HepG2 (cell line): ENCODE results near the gene KIAA0232. TPM values are rescaled to one million over a fixed set of nuclear protein-coding genes. Genes with fewer than 3 reads are reported as not detected.
A peak's percentile ranks its signal among the peaks of the same experiment; 100 is the strongest.

ENCODE experiments used
- KDM2A ChIP-seq: sonication (generic); formaldehyde crosslinking; IDR thresholded peaks from 2 replicates; pipeline ENCODE4 v1.4.0; 2020; ENCODE audit warnings: low read depth, missing genetic modification reagents, borderline replicate concordance
- NONO ChIP-seq, 2 experiments: fragments of 450-650 bp in 1 of 2; sonication (generic) in 1 of 2; formaldehyde crosslinking in 1 of 2; IDR thresholded peaks in 1 of 2; conservative IDR thresholded peaks in 1 of 2; 2 replicates each; pipeline versions ENCODE4 v1.6.1 to v1.8.0; 2017 to 2022; ENCODE audit warnings: mild to moderate bottlenecking in 1 of 2, missing genetic modification reagents in 1 of 2, moderate library complexity in 1 of 2
- SAP130 ChIP-seq: IDR thresholded peaks from 2 replicates; pipeline ENCODE4 v1.6.1; 2016; ENCODE audit warnings: low read depth
- SMAD3 ChIP-seq: sonication (generic); formaldehyde crosslinking; IDR thresholded peaks from 2 replicates; pipeline ENCODE4 v1.4.0; 2020; ENCODE audit warnings: missing genetic modification reagents
- SNAPC2 ChIP-seq: sonication (generic); formaldehyde crosslinking; IDR thresholded peaks from 2 replicates; pipeline ENCODE4 v1.8.1; 2022; ENCODE audit warnings: mild to moderate bottlenecking, missing genetic modification reagents
- XRCC5 ChIP-seq: fragments of 200-400 bp; formaldehyde crosslinking; optimal IDR thresholded peaks from 2 replicates; pipeline ENCODE3; 2017; ENCODE audit warnings: mild to moderate bottlenecking, low read length
- ZBTB3 ChIP-seq: sonication (generic); formaldehyde crosslinking; IDR thresholded peaks from 2 replicates; pipeline ENCODE4 v1.4.0; 2020; ENCODE audit warnings: low read depth, mild to moderate bottlenecking, moderate library complexity, missing genetic modification reagents, borderline replicate concordance
- ZFY ChIP-seq: sonication (generic); formaldehyde crosslinking; IDR thresholded peaks from 2 replicates; pipeline ENCODE4 v1.4.0; 2020; ENCODE audit warnings: missing genetic modification reagents
- ZNF556 ChIP-seq: sonication (generic); formaldehyde crosslinking; IDR thresholded peaks from 2 replicates; pipeline ENCODE4 v1.4.0; 2020; ENCODE audit warnings: mild to moderate bottlenecking, missing genetic modification reagents, borderline replicate concordance
- ZNF563 ChIP-seq: sonication (generic); formaldehyde crosslinking; IDR thresholded peaks from 2 replicates; pipeline ENCODE4 v1.8.0; 2022; ENCODE audit warnings: mild to moderate bottlenecking, moderate library complexity, missing genetic modification reagents
- ZNF616 ChIP-seq: sonication (generic); formaldehyde crosslinking; IDR thresholded peaks from 2 replicates; pipeline ENCODE4 v1.5.0; 2020; ENCODE audit warnings: low read depth, mild to moderate bottlenecking, missing genetic modification reagents
- polyA plus RNA-seq, 8 experiments: library from polyadenylated mRNA; depleted of rRNA in 3 of 8; stranded (reverse) in 7 of 8; unstranded in 1 of 8; fragments of >200 nt; fragmentation: Illumina TruSeq in 4 of 8; extraction: Trizol in 4 of 8; gene quantifications; 2 replicates each; pipeline versions ENCODE4 v1.2.1 to v1.2.3, GENCODE V29; 2011 to 2016; ENCODE audit warnings: low read depth in 4 of 8, missing spikeins in 1 of 8, mixed read lengths in 1 of 8; ENCODE audit not compliant: insufficient read depth in 1 of 8
- total RNA-seq, 5 experiments: library from RNA; depleted of rRNA; stranded (reverse); fragments of >200 nt; fragmentation: Illumina TruSeq; extraction: Trizol; gene quantifications; 2 replicates each; pipeline ENCODE4 v1.2.3, GENCODE V29; 2016; ENCODE audit warnings: low read depth in 1 of 5
- TF ChIP-seq, protein P1 (sequence below): sonication (generic); formaldehyde crosslinking; IDR thresholded peaks from 2 replicates; pipeline ENCODE4 v1.4.0; 2020; ENCODE audit warnings: missing genetic modification reagents
- TF ChIP-seq, protein P2 (sequence below): sonication (generic); formaldehyde crosslinking; IDR thresholded peaks from 2 replicates; pipeline ENCODE4; 2020; ENCODE audit warnings: missing genetic modification reagents, mild to moderate bottlenecking, borderline replicate concordance
- TF ChIP-seq, protein P3 (sequence below): sonication (generic); formaldehyde crosslinking; IDR thresholded peaks from 2 replicates; pipeline ENCODE4 v1.4.0; 2020; ENCODE audit warnings: missing genetic modification reagents
- TF ChIP-seq, protein P4 (sequence below): sonication (generic); formaldehyde crosslinking; IDR thresholded peaks from 2 replicates; pipeline ENCODE4 v1.5.0; 2020; ENCODE audit warnings: missing genetic modification reagents
- TF ChIP-seq, protein P5 (sequence below): sonication (generic); formaldehyde crosslinking; IDR thresholded peaks from 2 replicates; pipeline ENCODE4 v1.8.0; 2022; ENCODE audit warnings: missing genetic modification reagents, mild to moderate bottlenecking, moderate library complexity, borderline replicate concordance

KIAA0232 gene
- total and polyA plus RNA-seq, 2 of the 13 experiments (the other 11 are each of a cell fraction or from before 2014, with no cell fraction given), result 7.8 to 17.1 TPM

DNA sequence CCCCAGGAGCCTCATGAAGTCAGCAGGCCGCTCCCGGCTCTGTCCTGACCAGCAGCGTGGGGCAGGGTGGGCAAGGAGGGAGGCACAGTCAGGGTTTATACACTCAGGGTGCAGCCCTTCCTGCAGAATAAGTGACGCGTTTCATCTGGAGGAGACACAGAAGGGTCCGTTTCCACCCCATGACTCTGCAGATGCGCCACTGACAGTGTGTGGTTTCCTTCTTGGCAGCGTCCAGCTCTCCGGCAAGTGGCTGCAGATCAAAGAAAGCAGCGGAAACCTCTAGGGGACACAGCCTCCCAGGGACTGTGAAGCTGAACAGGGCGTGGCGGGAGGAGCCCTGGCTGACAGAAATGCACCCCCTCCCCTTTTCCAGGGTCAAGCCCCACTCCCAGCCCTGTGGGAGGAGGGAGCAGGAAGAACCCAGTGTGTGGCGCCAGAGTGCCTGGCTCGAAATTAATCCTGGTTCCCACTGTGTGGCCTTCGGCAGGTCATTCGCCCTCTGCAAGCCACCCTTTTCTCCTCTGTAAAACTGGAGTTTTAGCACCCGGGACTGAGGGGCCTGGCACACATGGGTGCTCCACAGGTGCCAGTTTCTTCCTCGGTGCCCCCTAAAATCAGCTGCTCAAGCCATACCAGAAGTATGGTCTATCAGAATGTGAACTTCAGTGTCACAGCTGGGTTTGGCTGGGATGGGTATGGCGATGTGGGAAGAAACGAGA is 109.8 kb downstream of the KIAA0232 start (continued):
- TF ChIP-seq, protein P1, sequence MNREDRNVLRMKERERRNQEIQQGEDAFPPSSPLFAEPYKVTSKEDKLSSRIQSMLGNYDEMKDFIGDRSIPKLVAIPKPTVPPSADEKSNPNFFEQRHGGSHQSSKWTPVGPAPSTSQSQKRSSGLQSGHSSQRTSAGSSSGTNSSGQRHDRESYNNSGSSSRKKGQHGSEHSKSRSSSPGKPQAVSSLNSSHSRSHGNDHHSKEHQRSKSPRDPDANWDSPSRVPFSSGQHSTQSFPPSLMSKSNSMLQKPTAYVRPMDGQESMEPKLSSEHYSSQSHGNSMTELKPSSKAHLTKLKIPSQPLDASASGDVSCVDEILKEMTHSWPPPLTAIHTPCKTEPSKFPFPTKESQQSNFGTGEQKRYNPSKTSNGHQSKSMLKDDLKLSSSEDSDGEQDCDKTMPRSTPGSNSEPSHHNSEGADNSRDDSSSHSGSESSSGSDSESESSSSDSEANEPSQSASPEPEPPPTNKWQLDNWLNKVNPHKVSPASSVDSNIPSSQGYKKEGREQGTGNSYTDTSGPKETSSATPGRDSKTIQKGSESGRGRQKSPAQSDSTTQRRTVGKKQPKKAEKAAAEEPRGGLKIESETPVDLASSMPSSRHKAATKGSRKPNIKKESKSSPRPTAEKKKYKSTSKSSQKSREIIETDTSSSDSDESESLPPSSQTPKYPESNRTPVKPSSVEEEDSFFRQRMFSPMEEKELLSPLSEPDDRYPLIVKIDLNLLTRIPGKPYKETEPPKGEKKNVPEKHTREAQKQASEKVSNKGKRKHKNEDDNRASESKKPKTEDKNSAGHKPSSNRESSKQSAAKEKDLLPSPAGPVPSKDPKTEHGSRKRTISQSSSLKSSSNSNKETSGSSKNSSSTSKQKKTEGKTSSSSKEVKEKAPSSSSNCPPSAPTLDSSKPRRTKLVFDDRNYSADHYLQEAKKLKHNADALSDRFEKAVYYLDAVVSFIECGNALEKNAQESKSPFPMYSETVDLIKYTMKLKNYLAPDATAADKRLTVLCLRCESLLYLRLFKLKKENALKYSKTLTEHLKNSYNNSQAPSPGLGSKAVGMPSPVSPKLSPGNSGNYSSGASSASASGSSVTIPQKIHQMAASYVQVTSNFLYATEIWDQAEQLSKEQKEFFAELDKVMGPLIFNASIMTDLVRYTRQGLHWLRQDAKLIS, result 0 out of 2 replicates have a peak, but pooled peaks have one; percentile 30
- TF ChIP-seq, protein P2, sequence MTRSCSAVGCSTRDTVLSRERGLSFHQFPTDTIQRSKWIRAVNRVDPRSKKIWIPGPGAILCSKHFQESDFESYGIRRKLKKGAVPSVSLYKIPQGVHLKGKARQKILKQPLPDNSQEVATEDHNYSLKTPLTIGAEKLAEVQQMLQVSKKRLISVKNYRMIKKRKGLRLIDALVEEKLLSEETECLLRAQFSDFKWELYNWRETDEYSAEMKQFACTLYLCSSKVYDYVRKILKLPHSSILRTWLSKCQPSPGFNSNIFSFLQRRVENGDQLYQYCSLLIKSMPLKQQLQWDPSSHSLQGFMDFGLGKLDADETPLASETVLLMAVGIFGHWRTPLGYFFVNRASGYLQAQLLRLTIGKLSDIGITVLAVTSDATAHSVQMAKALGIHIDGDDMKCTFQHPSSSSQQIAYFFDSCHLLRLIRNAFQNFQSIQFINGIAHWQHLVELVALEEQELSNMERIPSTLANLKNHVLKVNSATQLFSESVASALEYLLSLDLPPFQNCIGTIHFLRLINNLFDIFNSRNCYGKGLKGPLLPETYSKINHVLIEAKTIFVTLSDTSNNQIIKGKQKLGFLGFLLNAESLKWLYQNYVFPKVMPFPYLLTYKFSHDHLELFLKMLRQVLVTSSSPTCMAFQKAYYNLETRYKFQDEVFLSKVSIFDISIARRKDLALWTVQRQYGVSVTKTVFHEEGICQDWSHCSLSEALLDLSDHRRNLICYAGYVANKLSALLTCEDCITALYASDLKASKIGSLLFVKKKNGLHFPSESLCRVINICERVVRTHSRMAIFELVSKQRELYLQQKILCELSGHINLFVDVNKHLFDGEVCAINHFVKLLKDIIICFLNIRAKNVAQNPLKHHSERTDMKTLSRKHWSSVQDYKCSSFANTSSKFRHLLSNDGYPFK, result peak; percentile 51; the same call in 1 of the 2 replicates
- peak; percentile 89 for TF ChIP-seq SAP130
- TF ChIP-seq ZNF563 (CRISPR knock-in tag), result peak; percentile 36; the same call in 1 of the 2 replicates
- peak; percentile 67 for TF ChIP-seq KDM2A
- peak; percentile 87; the same call in 1 of the 2 replicates for TF ChIP-seq ZBTB3 (CRISPR knock-in tag)
- no peak for TF ChIP-seq ZFY (CRISPR knock-in tag)
- TF ChIP-seq ZNF616 (CRISPR knock-in tag), result 0 out of 2 replicates have a peak, but pooled peaks have one; percentile 49
- TF ChIP-seq, protein P3, sequence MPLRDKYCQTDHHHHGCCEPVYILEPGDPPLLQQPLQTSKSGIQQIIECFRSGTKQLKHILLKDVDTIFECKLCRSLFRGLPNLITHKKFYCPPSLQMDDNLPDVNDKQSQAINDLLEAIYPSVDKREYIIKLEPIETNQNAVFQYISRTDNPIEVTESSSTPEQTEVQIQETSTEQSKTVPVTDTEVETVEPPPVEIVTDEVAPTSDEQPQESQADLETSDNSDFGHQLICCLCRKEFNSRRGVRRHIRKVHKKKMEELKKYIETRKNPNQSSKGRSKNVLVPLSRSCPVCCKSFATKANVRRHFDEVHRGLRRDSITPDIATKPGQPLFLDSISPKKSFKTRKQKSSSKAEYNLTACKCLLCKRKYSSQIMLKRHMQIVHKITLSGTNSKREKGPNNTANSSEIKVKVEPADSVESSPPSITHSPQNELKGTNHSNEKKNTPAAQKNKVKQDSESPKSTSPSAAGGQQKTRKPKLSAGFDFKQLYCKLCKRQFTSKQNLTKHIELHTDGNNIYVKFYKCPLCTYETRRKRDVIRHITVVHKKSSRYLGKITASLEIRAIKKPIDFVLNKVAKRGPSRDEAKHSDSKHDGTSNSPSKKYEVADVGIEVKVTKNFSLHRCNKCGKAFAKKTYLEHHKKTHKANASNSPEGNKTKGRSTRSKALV, result no peak
- TF ChIP-seq, protein P4, sequence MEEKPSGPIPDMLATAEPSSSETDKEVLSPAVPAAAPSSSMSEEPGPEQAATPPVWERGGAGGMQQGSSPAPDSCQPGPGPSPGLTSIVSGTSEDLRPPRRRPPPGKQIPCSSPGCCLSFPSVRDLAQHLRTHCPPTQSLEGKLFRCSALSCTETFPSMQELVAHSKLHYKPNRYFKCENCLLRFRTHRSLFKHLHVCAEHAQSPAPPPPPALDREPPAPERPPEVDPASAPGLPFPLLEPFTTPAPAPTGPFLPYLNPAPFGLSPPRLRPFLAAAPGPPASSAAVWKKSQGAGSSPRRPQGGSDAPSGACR, result no peak
- no peak for TF ChIP-seq SNAPC2 (CRISPR knock-in tag)
- TF ChIP-seq, protein P5, sequence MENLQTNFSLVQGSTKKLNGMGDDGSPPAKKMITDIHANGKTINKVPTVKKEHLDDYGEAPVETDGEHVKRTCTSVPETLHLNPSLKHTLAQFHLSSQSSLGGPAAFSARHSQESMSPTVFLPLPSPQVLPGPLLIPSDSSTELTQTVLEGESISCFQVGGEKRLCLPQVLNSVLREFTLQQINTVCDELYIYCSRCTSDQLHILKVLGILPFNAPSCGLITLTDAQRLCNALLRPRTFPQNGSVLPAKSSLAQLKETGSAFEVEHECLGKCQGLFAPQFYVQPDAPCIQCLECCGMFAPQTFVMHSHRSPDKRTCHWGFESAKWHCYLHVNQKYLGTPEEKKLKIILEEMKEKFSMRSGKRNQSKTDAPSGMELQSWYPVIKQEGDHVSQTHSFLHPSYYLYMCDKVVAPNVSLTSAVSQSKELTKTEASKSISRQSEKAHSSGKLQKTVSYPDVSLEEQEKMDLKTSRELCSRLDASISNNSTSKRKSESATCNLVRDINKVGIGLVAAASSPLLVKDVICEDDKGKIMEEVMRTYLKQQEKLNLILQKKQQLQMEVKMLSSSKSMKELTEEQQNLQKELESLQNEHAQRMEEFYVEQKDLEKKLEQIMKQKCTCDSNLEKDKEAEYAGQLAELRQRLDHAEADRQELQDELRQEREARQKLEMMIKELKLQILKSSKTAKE (CRISPR knock-in tag), result peak; percentile 59; the same call in 1 of the 2 replicates
- peak; percentile 22 for TF ChIP-seq SMAD3 (CRISPR knock-in tag)
- TF ChIP-seq ZNF556 (CRISPR knock-in tag), result peak; percentile 84; the same call in 1 of the 2 replicates
- TF ChIP-seq NONO (IDR thresholded peaks at IDR 0.05), result no peak
- TF ChIP-seq NONO (CRISPR knock-in tag; conservative IDR thresholded peaks at IDR 0.05), result 0 out of 2 replicates have a peak, but pooled peaks have one; percentile 55
- peak; percentile 65 for TF ChIP-seq XRCC5
